Measurements from ENCODE around the gene PPP1CA.
A peak's percentile ranks its signal among the peaks of the same experiment; 100 is the strongest.

Gene PPP1CA

DNA sequence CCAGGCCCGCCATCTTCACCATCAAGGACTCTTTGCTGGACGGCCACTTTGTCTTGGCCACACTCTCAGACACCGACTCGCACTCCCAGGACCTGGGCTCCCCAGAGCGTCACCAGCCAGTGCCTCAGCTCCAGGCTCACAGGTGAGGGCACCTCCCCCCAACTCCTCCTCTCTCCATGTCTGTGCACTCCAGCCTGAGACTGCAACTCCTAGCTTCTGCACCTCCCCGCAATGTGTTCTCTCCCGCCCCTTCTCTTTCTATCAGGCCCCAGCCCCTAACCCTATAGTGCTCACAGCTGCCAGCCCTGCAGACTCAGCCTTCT lies 5.4 kb downstream of the PPP1CA start:
- Histone ChIP-seq H3K27me3 (ENCODE audit: insufficient read depth, poor library complexity, severe bottlenecking) (no peaks in the 10 kb centered on the region), H3K27ac (replicated peaks) (no peak overlapping the region), H3K4me3 (replicated peaks; ENCODE audit: insufficient read depth, low read length) (no peak overlapping the region)
- TF ChIP-seq, protein P1, sequence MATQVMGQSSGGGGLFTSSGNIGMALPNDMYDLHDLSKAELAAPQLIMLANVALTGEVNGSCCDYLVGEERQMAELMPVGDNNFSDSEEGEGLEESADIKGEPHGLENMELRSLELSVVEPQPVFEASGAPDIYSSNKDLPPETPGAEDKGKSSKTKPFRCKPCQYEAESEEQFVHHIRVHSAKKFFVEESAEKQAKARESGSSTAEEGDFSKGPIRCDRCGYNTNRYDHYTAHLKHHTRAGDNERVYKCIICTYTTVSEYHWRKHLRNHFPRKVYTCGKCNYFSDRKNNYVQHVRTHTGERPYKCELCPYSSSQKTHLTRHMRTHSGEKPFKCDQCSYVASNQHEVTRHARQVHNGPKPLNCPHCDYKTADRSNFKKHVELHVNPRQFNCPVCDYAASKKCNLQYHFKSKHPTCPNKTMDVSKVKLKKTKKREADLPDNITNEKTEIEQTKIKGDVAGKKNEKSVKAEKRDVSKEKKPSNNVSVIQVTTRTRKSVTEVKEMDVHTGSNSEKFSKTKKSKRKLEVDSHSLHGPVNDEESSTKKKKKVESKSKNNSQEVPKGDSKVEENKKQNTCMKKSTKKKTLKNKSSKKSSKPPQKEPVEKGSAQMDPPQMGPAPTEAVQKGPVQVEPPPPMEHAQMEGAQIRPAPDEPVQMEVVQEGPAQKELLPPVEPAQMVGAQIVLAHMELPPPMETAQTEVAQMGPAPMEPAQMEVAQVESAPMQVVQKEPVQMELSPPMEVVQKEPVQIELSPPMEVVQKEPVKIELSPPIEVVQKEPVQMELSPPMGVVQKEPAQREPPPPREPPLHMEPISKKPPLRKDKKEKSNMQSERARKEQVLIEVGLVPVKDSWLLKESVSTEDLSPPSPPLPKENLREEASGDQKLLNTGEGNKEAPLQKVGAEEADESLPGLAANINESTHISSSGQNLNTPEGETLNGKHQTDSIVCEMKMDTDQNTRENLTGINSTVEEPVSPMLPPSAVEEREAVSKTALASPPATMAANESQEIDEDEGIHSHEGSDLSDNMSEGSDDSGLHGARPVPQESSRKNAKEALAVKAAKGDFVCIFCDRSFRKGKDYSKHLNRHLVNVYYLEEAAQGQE (IDR thresholded peaks at IDR 0.05; ENCODE audit: insufficient replicate concordance, low read depth) = no peak
- no peak for TF ChIP-seq SPI1 (IDR thresholded peaks at IDR 0.05; ENCODE audit: borderline replicate concordance, low read depth)
- no peak for TF ChIP-seq POLR2AphosphoS5 (IDR thresholded peaks at IDR 0.05; ENCODE audit: low read depth)
- TF ChIP-seq, protein P2, sequence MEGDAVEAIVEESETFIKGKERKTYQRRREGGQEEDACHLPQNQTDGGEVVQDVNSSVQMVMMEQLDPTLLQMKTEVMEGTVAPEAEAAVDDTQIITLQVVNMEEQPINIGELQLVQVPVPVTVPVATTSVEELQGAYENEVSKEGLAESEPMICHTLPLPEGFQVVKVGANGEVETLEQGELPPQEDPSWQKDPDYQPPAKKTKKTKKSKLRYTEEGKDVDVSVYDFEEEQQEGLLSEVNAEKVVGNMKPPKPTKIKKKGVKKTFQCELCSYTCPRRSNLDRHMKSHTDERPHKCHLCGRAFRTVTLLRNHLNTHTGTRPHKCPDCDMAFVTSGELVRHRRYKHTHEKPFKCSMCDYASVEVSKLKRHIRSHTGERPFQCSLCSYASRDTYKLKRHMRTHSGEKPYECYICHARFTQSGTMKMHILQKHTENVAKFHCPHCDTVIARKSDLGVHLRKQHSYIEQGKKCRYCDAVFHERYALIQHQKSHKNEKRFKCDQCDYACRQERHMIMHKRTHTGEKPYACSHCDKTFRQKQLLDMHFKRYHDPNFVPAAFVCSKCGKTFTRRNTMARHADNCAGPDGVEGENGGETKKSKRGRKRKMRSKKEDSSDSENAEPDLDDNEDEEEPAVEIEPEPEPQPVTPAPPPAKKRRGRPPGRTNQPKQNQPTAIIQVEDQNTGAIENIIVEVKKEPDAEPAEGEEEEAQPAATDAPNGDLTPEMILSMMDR (IDR thresholded peaks at IDR 0.05; ENCODE audit: insufficient read depth, low read length) = no peak
- no peak for TF ChIP-seq GABPA (IDR thresholded peaks at IDR 0.05; ENCODE audit: low read depth)
- no peak for DNase-seq (ENCODE audit: low read depth in 1 of 2, low spot score in 1 of 2)

DNA sequence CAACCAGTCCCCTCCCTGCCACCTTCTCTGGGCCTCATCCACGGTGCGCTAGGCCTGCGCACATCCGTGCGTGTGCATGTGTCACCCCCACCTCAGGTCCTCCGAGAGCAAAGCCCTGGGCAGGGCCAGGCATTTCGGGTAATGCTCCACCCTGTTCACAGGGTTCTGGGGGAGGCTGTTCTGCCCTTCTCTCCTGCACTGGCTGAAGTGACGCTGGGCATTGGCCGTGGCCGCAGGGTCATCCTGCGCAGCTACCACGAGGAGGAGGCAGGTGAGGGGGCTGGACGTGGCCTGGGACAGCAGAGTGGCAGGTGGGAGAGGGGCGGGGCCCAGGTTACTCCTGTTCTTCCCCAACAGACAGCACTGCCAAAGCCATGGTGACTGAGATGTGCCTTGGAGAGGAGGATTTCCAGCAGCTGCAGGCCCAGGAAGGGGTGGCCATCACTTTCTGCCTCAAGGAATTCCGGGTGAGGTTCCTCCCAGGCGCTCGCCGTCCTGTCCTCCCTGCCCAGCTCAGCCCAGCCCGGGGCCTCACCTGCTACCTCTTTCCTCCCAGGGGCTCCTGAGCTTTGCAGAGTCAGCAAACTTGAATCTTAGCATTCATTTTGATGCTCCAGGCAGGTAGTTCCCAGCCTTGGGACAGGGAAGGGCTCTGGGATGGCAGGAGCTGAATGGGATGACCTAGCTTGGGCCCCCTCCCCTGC lies 6.0 kb downstream of the PPP1CA start:
- H3K27ac ChIP-seq (replicated peaks) = no peak overlapping the region
- H3K4me3 ChIP-seq (replicated peaks; ENCODE audit: insufficient read depth, low read length) = no peak overlapping the region
- no peak for DNase-seq (ENCODE audit: low read depth in 1 of 2, low spot score in 1 of 2)
- no peaks in the 10 kb centered on the region for H3K27me3 ChIP-seq (ENCODE audit: insufficient read depth, poor library complexity, severe bottlenecking)
- TF ChIP-seq, protein P1 (IDR thresholded peaks at IDR 0.05; ENCODE audit: insufficient replicate concordance, low read depth) = no peak
- TF ChIP-seq, protein P2 (IDR thresholded peaks at IDR 0.05; ENCODE audit: insufficient read depth, low read length) = no peak
- no peak for TF ChIP-seq GABPA (IDR thresholded peaks at IDR 0.05; ENCODE audit: low read depth)
- TF ChIP-seq POLR2AphosphoS5 (IDR thresholded peaks at IDR 0.05; ENCODE audit: low read depth) = 0 out of 2 replicates have a peak, but pooled peaks have one; percentile 16

DNA sequence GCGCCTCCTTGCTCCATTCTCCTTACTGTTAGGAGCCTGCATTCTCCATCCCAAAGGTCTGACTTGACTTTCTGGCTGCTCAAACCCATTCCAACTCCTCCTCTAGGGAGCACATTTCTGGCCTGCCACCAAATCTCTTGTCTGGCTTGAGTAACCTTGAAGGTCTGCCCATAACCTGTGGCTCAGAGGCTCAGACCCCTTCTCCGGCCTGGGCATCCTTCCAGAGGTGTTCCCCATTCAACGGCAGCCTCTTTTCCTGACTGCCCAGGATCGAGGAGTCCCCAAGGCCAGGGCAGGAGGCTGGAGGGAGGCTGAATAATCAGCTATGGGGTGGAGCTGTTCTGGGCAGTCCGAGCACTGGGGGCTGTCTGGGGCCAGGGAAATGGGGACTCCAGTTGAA lies 7.7 kb downstream of the PPP1CA start:
- DNase-seq (ENCODE audit: low read depth in 1 of 2, low spot score in 1 of 2) = no peak
- TF ChIP-seq SPI1 (IDR thresholded peaks at IDR 0.05; ENCODE audit: borderline replicate concordance, low read depth) (no peak), POLR2AphosphoS5 (IDR thresholded peaks at IDR 0.05; ENCODE audit: low read depth) (no peak), GABPA (IDR thresholded peaks at IDR 0.05; ENCODE audit: low read depth) (no peak)
- TF ChIP-seq, protein P1 (IDR thresholded peaks at IDR 0.05; ENCODE audit: insufficient replicate concordance, low read depth) = no peak
- TF ChIP-seq, protein P2 (IDR thresholded peaks at IDR 0.05; ENCODE audit: insufficient read depth, low read length) = no peak
- Histone ChIP-seq H3K27ac (replicated peaks) (no peak overlapping the region), H3K4me3 (replicated peaks; ENCODE audit: insufficient read depth, low read length) (no peak overlapping the region), H3K27me3 (ENCODE audit: insufficient read depth, poor library complexity, severe bottlenecking) (no peaks in the 10 kb centered on the region)
